Adrenal gland (tissue), 5 donors: ENCODE measurements around the gene AURKB.
"Not testable (repeated sequence)": the region's sequence is repeated elsewhere in the genome, so short reads cannot be mapped to it uniquely, and the experiment has no call there.

Experiments
- POLR2A ChIP-seq, 2 donors: fragments of 450-650 bp; IDR thresholded peaks; one replicate each; pipeline ENCODE4 v1.6.1; 2017; ENCODE audit warnings: antibody characterized with exemption in 2 of 2, mild to moderate bottlenecking in 2 of 2, moderate library complexity in 1 of 2
- TF ChIP-seq, protein P1 (sequence below), 6 experiments: fragments of 450-650 bp in 4 of 6; fragments of 200-600 bp in 2 of 6; sonication (generic) in 1 of 6; IDR thresholded peaks; 1 replicate in 5 of 6; 2 replicates in 1 of 6; pipeline versions ENCODE4 v1.5.1 to v1.8.0; 2016 to 2021; ENCODE audit warnings: antibody characterized with exemption in 6 of 6, mild to moderate bottlenecking in 2 of 6, moderate library complexity in 1 of 6
- donor health status: DM: no; HTN: no; CAD: no.

- TF ChIP-seq, protein P1, sequence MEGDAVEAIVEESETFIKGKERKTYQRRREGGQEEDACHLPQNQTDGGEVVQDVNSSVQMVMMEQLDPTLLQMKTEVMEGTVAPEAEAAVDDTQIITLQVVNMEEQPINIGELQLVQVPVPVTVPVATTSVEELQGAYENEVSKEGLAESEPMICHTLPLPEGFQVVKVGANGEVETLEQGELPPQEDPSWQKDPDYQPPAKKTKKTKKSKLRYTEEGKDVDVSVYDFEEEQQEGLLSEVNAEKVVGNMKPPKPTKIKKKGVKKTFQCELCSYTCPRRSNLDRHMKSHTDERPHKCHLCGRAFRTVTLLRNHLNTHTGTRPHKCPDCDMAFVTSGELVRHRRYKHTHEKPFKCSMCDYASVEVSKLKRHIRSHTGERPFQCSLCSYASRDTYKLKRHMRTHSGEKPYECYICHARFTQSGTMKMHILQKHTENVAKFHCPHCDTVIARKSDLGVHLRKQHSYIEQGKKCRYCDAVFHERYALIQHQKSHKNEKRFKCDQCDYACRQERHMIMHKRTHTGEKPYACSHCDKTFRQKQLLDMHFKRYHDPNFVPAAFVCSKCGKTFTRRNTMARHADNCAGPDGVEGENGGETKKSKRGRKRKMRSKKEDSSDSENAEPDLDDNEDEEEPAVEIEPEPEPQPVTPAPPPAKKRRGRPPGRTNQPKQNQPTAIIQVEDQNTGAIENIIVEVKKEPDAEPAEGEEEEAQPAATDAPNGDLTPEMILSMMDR (IDR thresholded peaks at IDR 0.05): not testable (repeated sequence)
- not testable (repeated sequence) for TF ChIP-seq POLR2A (IDR thresholded peaks at IDR 0.05)
Measured at GRCh38 chr17:8251411-8251810, 41.0 kb upstream of the AURKB start.
